H1 (cell line): Measurements from ENCODE around the gene PRKCH. TPM values are rescaled to one million over a fixed set of nuclear protein-coding genes. Genes with fewer than 3 reads are reported as not detected.

Experiments
- CTCF ChIA-PET: fragments of 300-600 bp; sonication (Branson Sonifier 250); formaldehyde crosslinking; loops from one replicate; lab custom pipeline; 2021; ENCODE audit not compliant: partially characterized antibody; lab: Charles Lee
- POLR2A ChIA-PET: fragments of 300-600 bp; sonication (Branson Sonifier 250); formaldehyde crosslinking; loops from one replicate; lab custom pipeline; 2021; ENCODE audit warnings: inconsistent platforms; ENCODE audit not compliant: partially characterized antibody; lab: Charles Lee
- DNase-seq, 2 experiments: peaks; one replicate each; pipeline versions ENCODE4 v3.0.0 to v3.0.0-alpha.2; 2010 to 2022; ENCODE audit warnings: low spot score in 2 of 2, low read depth in 1 of 2, mixed read lengths in 1 of 2
- FAIRE-seq: peaks from 2 replicates; lab custom pipeline; 2011; peaks lifted over from hg19 to GRCh38; lab: Jason Lieb, UNC
- H2AFZ ChIP-seq: 2 replicates; pipeline ENCODE4 v1.8.1; 2012; ENCODE audit warnings: low read length, inconsistent platforms
- H2AK5ac ChIP-seq: 2 replicates; pipeline ENCODE4 v1.6.1; 2013; ENCODE audit warnings: low read depth, low read length
- H2BK120ac ChIP-seq: replicated peaks from 2 replicates; pipeline ENCODE3; 2013; ENCODE audit warnings: low read depth, low read length, inconsistent platforms
- H2BK12ac ChIP-seq: 2 replicates; pipeline ENCODE4 v1.6.1; 2013; ENCODE audit warnings: low read depth, low read length
- H2BK15ac ChIP-seq: 2 replicates; pipeline ENCODE4 v1.6.1; 2013; ENCODE audit warnings: low read length
- H2BK20ac ChIP-seq: 2 replicates; pipeline ENCODE4 v1.6.1; 2013; ENCODE audit warnings: low read length
- H2BK5ac ChIP-seq: 2 replicates; pipeline ENCODE4 v1.6.1; 2013; ENCODE audit warnings: low read depth, low read length
- H3K14ac ChIP-seq: 2 replicates; pipeline ENCODE4 v1.6.1; 2013; ENCODE audit warnings: inconsistent platforms; ENCODE audit not compliant: insufficient read length
- H3K18ac ChIP-seq: 2 replicates; pipeline ENCODE4 v1.6.1; 2013; ENCODE audit warnings: low read length; ENCODE audit errors: extremely low read depth
- H3K23ac ChIP-seq: 2 replicates; pipeline ENCODE4 v1.6.1; 2013; ENCODE audit warnings: inconsistent platforms; ENCODE audit not compliant: insufficient read length
- H3K23me2 ChIP-seq: 2 replicates; pipeline ENCODE4 v1.6.1; 2013; ENCODE audit warnings: low read depth, low read length
- H3K27ac ChIP-seq: 2 replicates; pipeline ENCODE4 v1.6.1; 2011; ENCODE audit warnings: low read depth, low read length, inconsistent platforms
- H3K27me3 ChIP-seq, 4 experiments: replicated peaks in 1 of 4; 1 replicate in 1 of 4; 2 replicates in 3 of 4; pipeline versions ENCODE4 v1.6.1 to v1.8.1; 2011 to 2013; ENCODE audit warnings: low read length in 3 of 4, mild to moderate bottlenecking in 3 of 4, inconsistent platforms in 2 of 4, mixed read lengths in 2 of 4, moderate library complexity in 1 of 4; ENCODE audit not compliant: control insufficient read depth in 3 of 4, insufficient read depth in 3 of 4; ENCODE audit errors: extremely low read depth in 1 of 4
- H3K36me3 ChIP-seq, 4 experiments: 2 replicates each; pipeline versions ENCODE4 v1.6.1 to v1.8.1; 2011 to 2013; ENCODE audit warnings: mild to moderate bottlenecking in 4 of 4, low read length in 3 of 4, moderate library complexity in 2 of 4, control low read depth in 1 of 4, inconsistent platforms in 1 of 4; ENCODE audit not compliant: insufficient read depth in 4 of 4, control insufficient read depth in 2 of 4
- H3K4ac ChIP-seq: replicated peaks from 2 replicates; pipeline ENCODE3; 2013; ENCODE audit warnings: low read length, low read depth, mixed read lengths, inconsistent platforms; ENCODE audit not compliant: insufficient read length
- H3K4me1 ChIP-seq, 4 experiments: replicated peaks in 1 of 4; 1 replicate in 1 of 4; 2 replicates in 3 of 4; pipeline versions ENCODE4 v1.6.1 to v1.8.1; 2011 to 2013; ENCODE audit warnings: low read length in 3 of 4, inconsistent platforms in 2 of 4, mixed read lengths in 1 of 4; ENCODE audit not compliant: insufficient read depth in 4 of 4, control insufficient read depth in 3 of 4
- H3K4me2 ChIP-seq, 2 experiments: 2 replicates each; pipeline versions ENCODE4 v1.6.1 to v1.8.1; 2011 to 2013; ENCODE audit warnings: low read depth in 2 of 2, low read length in 2 of 2, control low read depth in 1 of 2, inconsistent platforms in 1 of 2, mild to moderate bottlenecking in 1 of 2; ENCODE audit not compliant: insufficient read depth in 1 of 2
- H3K4me3 ChIP-seq, 4 experiments: fragments of 200-600, 300-600 bp in 1 of 4; sonication (generic), shearing (Covaris generic), sonication (Bioruptor Twin) in 1 of 4; 2 replicates each; pipeline versions ENCODE4 v1.5.1 to v1.8.1; 2011 to 2016; ENCODE audit warnings: low read length in 4 of 4, low read depth in 3 of 4, control low read depth in 2 of 4, inconsistent platforms in 2 of 4, mild to moderate bottlenecking in 2 of 4, mixed read lengths in 1 of 4, moderate library complexity in 1 of 4; ENCODE audit not compliant: insufficient read depth in 2 of 4; ENCODE audit errors: extremely low read depth in 1 of 4
- H3K56ac ChIP-seq: replicated peaks from 2 replicates; pipeline ENCODE3; 2013; ENCODE audit warnings: low read depth, mild to moderate bottlenecking, mixed read lengths, low read length, inconsistent platforms; ENCODE audit not compliant: insufficient read length
- H3K79me1 ChIP-seq: 2 replicates; pipeline ENCODE4 v1.6.1; 2013; ENCODE audit warnings: low read depth, low read length, control low read depth
- H3K79me2 ChIP-seq, 2 experiments: 2 replicates each; pipeline versions ENCODE4 v1.6.1 to v1.8.1; 2012 to 2013; ENCODE audit warnings: low read length in 2 of 2, mild to moderate bottlenecking in 2 of 2, inconsistent platforms in 1 of 2; ENCODE audit not compliant: insufficient read depth in 2 of 2, control insufficient read depth in 1 of 2
- H3K9ac ChIP-seq, 4 experiments: replicated peaks in 1 of 4; 1 replicate in 1 of 4; 2 replicates in 3 of 4; pipeline versions ENCODE4 v1.6.1 to v1.8.1; 2011 to 2013; ENCODE audit warnings: low read depth in 3 of 4, low read length in 3 of 4, control low read depth in 2 of 4, mild to moderate bottlenecking in 2 of 4, moderate library complexity in 2 of 4, inconsistent platforms in 1 of 4; ENCODE audit errors: extremely low read depth in 1 of 4
- H3K9me3 ChIP-seq, 2 experiments: 2 replicates each; pipeline versions ENCODE4 v1.6.1 to v1.8.1; 2012 to 2013; ENCODE audit warnings: mild to moderate bottlenecking in 2 of 2, moderate library complexity in 2 of 2, control low read depth in 1 of 2, inconsistent platforms in 1 of 2, low read depth in 1 of 2, low read length in 1 of 2, mixed read lengths in 1 of 2; ENCODE audit not compliant: insufficient read depth in 2 of 2
- H4K20me1 ChIP-seq, 2 experiments: replicated peaks in 1 of 2; 2 replicates each; pipeline versions ENCODE3 to v1.8.1; 2011 to 2013; ENCODE audit warnings: inconsistent platforms in 2 of 2, low read length in 2 of 2, mild to moderate bottlenecking in 1 of 2; ENCODE audit not compliant: insufficient read depth in 2 of 2, control insufficient read depth in 1 of 2
- H4K5ac ChIP-seq: 2 replicates; pipeline ENCODE4 v1.6.1; 2013; ENCODE audit warnings: low read length, low read depth, mixed read lengths, inconsistent platforms; ENCODE audit not compliant: insufficient read length
- H4K8ac ChIP-seq: 2 replicates; pipeline ENCODE4 v1.8.0; 2013; ENCODE audit warnings: mild to moderate bottlenecking, moderate library complexity, low read length, inconsistent platforms; ENCODE audit not compliant: insufficient read depth; ENCODE audit errors: extremely low read depth
- H4K91ac ChIP-seq: replicated peaks from 2 replicates; pipeline ENCODE3; 2013; ENCODE audit warnings: low read length, mixed read lengths, inconsistent platforms; ENCODE audit not compliant: insufficient read length
- ATF3 ChIP-seq: IDR thresholded peaks from 2 replicates; pipeline ENCODE4 v1.6.1; 2011; ENCODE audit warnings: low read depth, mild to moderate bottlenecking, low read length; ENCODE audit not compliant: insufficient read depth
- BACH1 ChIP-seq: IDR thresholded peaks from 2 replicates; pipeline ENCODE4 v1.6.1; 2012; ENCODE audit warnings: low read length, improper control_type of control experiment
- BRCA1 ChIP-seq: IDR thresholded peaks from 2 replicates; pipeline ENCODE4 v1.6.1; 2012; ENCODE audit warnings: low read depth, low read length, improper control_type of control experiment
- CBX5 ChIP-seq: fragments of 300-800, 300-1000 bp; sonication (generic); IDR thresholded peaks from 2 replicates; pipeline ENCODE4 v1.7.1; 2016; ENCODE audit warnings: antibody characterized with exemption, low read length, low read depth
- CEBPB ChIP-seq: IDR thresholded peaks from 2 replicates; pipeline ENCODE4 v1.6.1; 2012; ENCODE audit warnings: low read depth, low read length
- CHD1 ChIP-seq: IDR thresholded peaks from 2 replicates; pipeline ENCODE4 v1.6.1; 2012; ENCODE audit warnings: low read depth, low read length, improper control_type of control experiment
- CHD2 ChIP-seq: IDR thresholded peaks from 2 replicates; pipeline ENCODE4 v1.6.1; 2012; ENCODE audit warnings: low read length, improper control_type of control experiment
- EGR1 ChIP-seq: IDR thresholded peaks from 2 replicates; pipeline ENCODE4 v1.6.1; 2011; ENCODE audit warnings: low read depth, low read length, borderline replicate concordance
- EZH2 ChIP-seq: fragments of 200-600 bp; sonication (generic); IDR thresholded peaks from 2 replicates; pipeline ENCODE4 v1.7.1; 2012; ENCODE audit warnings: low read depth, mild to moderate bottlenecking, moderate library complexity, low read length, inconsistent platforms; ENCODE audit not compliant: severe bottlenecking
- FOSL1 ChIP-seq: IDR thresholded peaks from 2 replicates; pipeline ENCODE4 v1.6.1; 2011; ENCODE audit warnings: mild to moderate bottlenecking, low read depth, low read length, moderate library complexity; ENCODE audit not compliant: insufficient read depth
- HDAC6 ChIP-seq: IDR thresholded peaks from one replicate; pipeline ENCODE4 v1.7.1; 2012; ENCODE audit warnings: low read depth, mild to moderate bottlenecking, inconsistent platforms, low read length, moderate library complexity
- RAD21 ChIP-seq, 2 experiments: IDR thresholded peaks in 1 of 2; conservative IDR thresholded peaks in 1 of 2; 2 replicates each; pipeline ENCODE4 v1.6.1; 2011; ENCODE audit warnings: low read depth in 2 of 2, low read length in 2 of 2, improper control_type of control experiment in 1 of 2, inconsistent platforms in 1 of 2, mild to moderate bottlenecking in 1 of 2, moderate library complexity in 1 of 2
- RNF2 ChIP-seq: fragments of 200-900, 300-1000 bp; sonication (generic); IDR thresholded peaks from 2 replicates; pipeline ENCODE4 v1.7.1; 2016; ENCODE audit warnings: borderline replicate concordance, low read depth, mild to moderate bottlenecking, antibody characterized with exemption, low read length; ENCODE audit not compliant: poor library complexity, severe bottlenecking; ENCODE audit errors: missing control alignments
- WGBS, 2 experiments: shearing (Covaris generic) in 1 of 2; methylation state at CpG; one replicate each; pipeline versions ENCODE4 v1.1.6 to v1.1.7; 2013 to 2015; ENCODE audit warnings: low lambda C conversion rate in 2 of 2, mixed read lengths in 2 of 2, inconsistent platforms in 1 of 2, low coverage in 1 of 2, missing lambda C conversion rate in 1 of 2; ENCODE audit not compliant: insufficient replicate concordance in 2 of 2, insufficient coverage in 1 of 2, insufficient read length in 1 of 2; ENCODE audit errors: extremely low coverage in 1 of 2, missing lambda C conversion rate in 1 of 2; 5-methylcytosine and 5-hydroxymethylcytosine counted together
- polyA plus RNA-seq, 7 experiments: library from polyadenylated mRNA; depleted of rRNA in 3 of 7; stranded (reverse) in 5 of 7; unstranded in 2 of 7; fragments of >200 nt in 5 of 7; fragments of 200-250 nt in 2 of 7; gene quantifications; 1 replicate in 5 of 7; 2 replicates in 1 of 7; 4 replicates in 1 of 7; pipeline versions ENCODE4 v1.2.1 to v1.2.3, GENCODE V29; 2011 to 2013; ENCODE audit warnings: missing spikeins in 2 of 7, mixed read lengths in 2 of 7
- total RNA-seq: library from RNA; stranded (reverse); fragmentation: NEBNext Ultra II Directional; extraction: Animal tissue kit (Norgen Biotek cat#: 25700); gene quantifications from 2 replicates; pipeline ENCODE4 v1.2.1, GENCODE V29; 2021

PRKCH gene
- total and polyA plus RNA-seq, 2 of the 8 experiments (the other 6 are each of a cell fraction or from before 2014, with no cell fraction given) = 6.4 to 7.0 TPM

GRCh38 chr14:61397615-61398014, 76.2 kb downstream of the PRKCH start:
- Histone ChIP-seq H3K9ac (no peak overlapping the region), H3K4me3 (no peak overlapping the region), H2BK5ac (no peak overlapping the region), H3K27me3 (no peaks in the 10 kb centered on the region), H3K4me1 (no peaks in the 10 kb centered on the region), H3K14ac (no peak overlapping the region), H3K27ac (no peak overlapping the region), H3K18ac (no peak overlapping the region), H2BK12ac (no peak overlapping the region), H2BK20ac (no peak overlapping the region), H2BK120ac (no peak overlapping the region), H4K91ac (no peak overlapping the region), H3K79me1 (no peaks in the 10 kb centered on the region), H3K36me3 (no peaks in the 10 kb centered on the region), H2BK15ac (no peak overlapping the region), H3K4ac (no peak overlapping the region), H3K23me2 (no peaks in the 10 kb centered on the region; the same call in 1 of the 2 replicates), H3K56ac (no peak overlapping the region), H4K8ac (no peak overlapping the region), H3K4me2 (no peak overlapping the region), H4K5ac (no peak overlapping the region), H4K20me1 (no peaks in the 10 kb centered on the region), H2AK5ac (no peak overlapping the region), H2AFZ (no peak overlapping the region), H3K79me2 (no peaks in the 10 kb centered on the region), H3K23ac (no peak overlapping the region), H3K9me3 (no peaks in the 10 kb centered on the region)
- WGBS, 2 experiments = 93% methylated on average over 3 of the region's 3 CpGs; no CpG with 5 or more reads in 1 of the 2 experiments
- no peak for FAIRE-seq
- POLR2A ChIA-PET = interaction anchor here (0.8 kb wide), 1 partner anchor 20 kb away, joined by 3 read pairs; no protein-coding TSS in a partner anchor
- CTCF ChIA-PET = interaction anchor here (1.2 kb wide), 1 partner anchor 1992 kb away, joined by 3 read pairs; no protein-coding TSS in a partner anchor
- DNase-seq = no peak
- TF ChIP-seq RAD21 (IDR thresholded peaks at IDR 0.05 in 1 of 2, conservative IDR thresholded peaks at IDR 0.05 in 1 of 2; ENCODE audit: low read depth in 2 of 2, low read length in 2 of 2) (no peak), BRCA1 (no peak), BACH1 (no peak), CEBPB (no peak), RNF2 (no peak), CBX5 (no peak), ATF3 (no peak), FOSL1 (no peak), CHD2 (no peak), EGR1 (no peak), EZH2 (no peak), HDAC6 (no peak), CHD1 (no peak)
